ENCODE results near the gene RFXANK.
A peak's percentile ranks its signal among the peaks of the same experiment; 100 is the strongest.
"Not testable (repeated sequence)": the region's sequence is repeated elsewhere in the genome, so short reads cannot be mapped to it uniquely, and the experiment has no call there.

The RFXANK gene

DNA sequence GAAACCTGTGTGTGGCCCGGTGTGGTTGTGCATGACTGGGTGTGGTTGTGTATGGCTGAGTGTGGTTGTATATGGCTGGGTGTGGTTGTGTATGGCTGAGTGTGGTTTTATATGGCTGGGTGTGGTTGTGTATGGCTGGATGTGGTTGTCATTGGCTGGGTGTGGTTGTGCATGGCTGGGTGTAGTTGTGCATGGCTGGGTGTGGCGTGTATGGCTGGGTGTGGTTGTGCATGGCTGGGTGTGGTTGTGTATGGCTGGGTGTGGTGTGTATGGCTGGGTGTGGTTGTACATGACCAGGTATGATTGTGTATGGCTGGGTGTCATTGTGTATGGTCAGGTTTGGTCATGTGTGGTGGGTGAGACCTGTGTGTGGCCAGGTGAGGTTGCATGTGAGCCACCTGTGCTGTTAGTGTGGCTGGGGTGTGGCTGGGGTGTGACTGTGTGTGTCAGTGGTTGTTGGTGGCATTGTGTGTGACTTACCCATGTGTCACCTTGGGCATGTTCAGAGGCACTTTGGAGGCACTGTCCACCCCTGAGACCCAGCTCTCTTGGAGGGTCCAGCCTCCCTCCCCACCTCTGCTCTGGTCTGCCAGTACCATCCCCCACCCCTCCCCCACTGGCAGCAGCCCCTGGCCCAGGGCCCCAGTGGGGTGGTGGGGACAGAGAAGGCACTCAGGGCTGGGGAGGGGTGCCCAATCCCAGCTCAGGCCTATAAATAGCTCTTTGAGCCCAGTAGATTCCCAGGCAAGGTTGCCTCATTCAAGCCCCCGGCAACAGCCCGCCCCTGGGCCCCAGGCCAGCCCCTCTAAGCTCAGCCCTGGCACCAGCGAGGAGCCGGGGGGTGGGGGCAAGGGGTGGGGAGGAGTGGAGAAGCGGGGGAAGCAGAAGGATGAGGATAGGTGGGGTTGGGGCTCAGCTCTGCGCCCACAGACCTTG is 15.8 kb downstream of the RFXANK start:
- DNase-seq: no peak

DNA sequence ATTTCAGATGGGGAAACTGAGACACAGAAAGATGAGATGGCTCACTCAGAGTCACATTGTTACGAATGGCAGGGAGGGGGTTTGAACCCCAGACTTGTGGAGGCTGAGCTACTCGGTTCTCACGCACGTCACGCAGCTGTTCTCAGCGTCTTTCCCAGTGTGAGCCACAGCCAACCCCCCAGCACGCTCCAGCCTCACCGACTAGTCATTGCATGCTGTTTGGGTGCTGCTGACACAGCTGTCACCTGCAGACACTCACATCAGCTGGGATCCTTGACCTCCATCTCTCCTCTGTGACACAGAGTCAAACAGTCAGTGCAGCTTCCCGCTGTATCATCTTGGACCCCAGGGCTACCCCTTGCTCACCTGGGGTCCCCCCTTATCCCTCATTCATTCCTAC is 17.3 kb downstream of the RFXANK start:
- no peak for DNase-seq

GRCh38 chr19:19211499-19212420 is 19.7 kb downstream of the RFXANK start, which contains the start of gene NCAN:
TSS of gene NCAN (plus strand) at chr19:19211958. CDS start at chr19:19216954, 4,996 bp downstream.
- DNase-seq: no peak

DNA sequence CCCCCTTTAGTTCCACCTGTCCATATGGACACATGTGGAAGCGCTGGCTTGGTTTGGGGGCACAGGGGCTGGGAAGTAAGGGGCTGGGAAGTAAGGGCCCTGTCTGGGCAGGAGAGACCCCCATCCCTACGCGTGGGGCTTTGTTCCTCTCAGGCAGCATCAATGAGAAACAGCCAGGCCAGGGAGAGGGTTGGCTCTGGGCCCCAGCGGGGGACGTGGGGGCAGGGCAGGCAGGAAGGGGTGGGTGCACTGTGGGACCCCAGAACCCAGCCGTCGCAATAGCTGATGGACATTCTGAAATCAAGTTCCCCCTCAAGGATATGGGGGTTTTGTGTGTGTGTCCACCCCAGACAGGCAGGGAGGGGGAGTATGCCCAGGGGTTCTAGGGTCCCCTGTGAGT is 20.9 kb downstream of the RFXANK start:
- no peak for DNase-seq

DNA sequence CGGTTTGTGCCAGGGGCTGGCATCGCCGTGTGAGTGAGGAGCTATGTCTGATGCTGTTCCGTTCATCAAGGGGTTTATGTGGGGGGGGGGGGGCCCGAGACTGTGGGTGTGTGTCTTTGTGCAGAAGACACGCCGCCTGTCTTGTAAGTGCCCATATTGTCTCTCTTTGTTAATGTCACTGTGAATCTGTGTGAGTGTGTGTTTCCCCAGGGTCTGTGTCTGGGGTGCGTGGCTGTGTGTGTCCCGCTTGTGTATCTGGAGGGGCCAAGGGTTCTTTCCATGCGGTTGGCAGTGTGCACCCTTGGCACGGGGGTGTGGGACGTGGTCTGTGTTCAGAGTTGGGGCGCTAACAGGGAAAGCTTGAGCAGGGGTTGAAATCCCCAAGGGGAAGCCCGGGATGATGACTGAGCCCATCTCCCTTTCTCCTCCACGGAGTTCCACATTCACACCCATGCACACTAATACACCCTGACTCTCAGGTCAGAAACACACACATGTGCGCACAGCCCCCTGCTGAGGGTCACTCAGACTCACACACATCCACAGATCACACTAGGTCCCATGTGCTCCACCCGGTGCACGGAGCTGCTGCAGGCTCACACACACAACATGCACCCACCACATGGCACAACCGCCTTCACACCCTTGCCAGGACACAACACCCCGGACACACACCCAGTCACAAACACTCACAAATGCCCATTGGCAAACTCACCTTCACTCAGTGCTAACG is 21.5 kb downstream of the RFXANK start:
- no peak for DNase-seq

DNA sequence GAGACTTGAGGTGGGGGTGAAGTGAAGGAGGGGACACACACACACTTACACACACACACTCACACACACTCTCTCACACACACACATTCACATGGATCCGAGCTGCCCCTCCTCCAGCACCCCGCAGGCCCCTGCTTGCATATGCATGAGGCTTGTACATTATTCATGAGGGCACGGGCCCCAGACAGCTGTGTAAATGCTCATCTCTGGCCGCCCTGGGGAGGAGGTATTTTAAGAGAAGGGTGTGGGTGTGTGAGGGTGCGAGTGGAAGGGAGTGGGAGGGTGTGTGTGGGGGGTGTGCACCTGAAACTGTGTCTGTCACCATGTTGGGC is 22.1 kb downstream of the RFXANK start:
- DNase-seq: no peak

DNA sequence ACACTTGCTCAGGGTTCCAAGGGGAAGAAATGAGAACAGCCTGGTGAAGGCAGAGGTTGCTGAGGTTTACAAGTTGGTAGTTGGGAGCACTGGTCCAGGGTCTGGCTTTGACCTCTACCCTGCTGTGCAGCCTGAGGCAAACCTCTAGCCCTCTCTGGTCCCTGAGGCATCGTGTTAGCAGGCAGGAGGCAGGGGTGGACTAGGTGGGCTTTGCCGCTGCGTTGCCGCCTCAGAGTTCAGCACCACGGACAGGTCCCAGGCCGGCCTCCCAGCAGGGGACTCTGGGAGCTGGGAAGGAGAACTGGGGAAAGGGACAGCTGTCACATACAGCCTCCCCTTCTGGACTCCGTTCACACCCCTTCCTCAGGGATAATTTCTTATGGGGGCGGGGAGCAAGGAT is 22.8 kb downstream of the RFXANK start:
- DNase-seq: no peak

DNA sequence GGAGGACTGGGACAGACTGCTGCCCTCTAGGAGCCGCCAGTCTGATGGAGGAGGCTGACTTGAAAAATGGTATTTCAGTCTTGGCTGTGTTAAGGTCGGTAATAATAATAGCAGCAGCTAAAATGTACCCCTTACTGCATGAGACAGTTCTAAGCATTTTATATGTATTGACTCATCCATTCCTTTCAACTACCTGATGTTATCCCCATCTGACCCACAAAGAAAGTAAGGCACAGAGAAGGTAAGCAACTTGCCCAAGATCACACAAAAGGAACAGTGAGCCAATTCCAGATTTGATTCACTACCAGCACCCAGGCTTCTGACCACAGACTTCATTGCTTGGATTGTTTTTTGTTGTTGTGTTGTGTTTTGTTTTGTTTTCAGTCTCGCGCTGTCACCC is 23.7 kb downstream of the RFXANK start:
- no peak for DNase-seq

GRCh38 chr19:19217099-19217498 is 25.0 kb downstream of the RFXANK start:
- no peak for DNase-seq

- DNase-seq: no peak
These were observed 26.9 kb downstream of the RFXANK start for GRCh38 chr19:19218911-19219310.

DNA sequence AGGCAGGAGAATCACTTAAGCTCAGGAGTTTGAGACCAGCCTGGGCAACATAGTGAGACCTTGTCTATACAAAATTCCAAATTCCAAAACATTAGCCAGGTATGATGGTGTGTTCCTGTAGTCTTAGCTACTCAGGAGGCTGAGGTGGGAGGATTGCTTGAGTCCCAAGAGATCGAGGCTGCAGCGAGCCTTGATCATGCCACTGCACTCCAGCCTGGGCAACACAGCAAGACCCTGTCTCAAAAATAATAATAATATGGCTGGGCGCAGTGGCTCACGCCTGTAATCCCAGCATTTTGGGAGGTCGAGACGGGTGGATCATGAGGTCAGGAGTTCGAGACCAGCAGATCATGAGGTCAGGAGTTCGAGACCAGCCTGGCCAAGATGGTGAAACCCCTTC is 28.9 kb downstream of the RFXANK start:
- not testable (repeated sequence) for DNase-seq

- no peak for DNase-seq
These were observed 31.0 kb downstream of the RFXANK start for GRCh38 chr19:19223060-19223459.

DNA sequence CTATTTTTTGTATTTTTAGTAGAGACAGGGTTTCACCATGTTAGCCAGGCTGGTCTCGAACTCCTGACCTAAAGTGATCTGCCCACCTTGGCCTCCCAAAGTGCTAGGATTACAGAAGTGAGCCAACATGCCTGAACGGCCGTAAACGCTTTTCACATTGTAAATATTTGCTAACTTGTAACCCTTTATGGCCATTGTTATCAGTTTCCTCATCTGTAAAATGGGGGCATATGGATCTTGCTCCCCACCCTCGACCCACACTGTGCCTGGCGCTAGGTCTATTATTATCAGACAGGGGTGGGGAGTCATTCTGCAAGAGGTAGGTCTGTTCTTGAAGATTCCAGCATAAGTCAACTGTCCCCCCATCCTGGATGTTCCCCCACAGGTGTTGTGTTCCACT is 31.6 kb downstream of the RFXANK start:
- DNase-seq: no peak

GRCh38 chr19:19224150-19224851 is 32.2 kb downstream of the RFXANK start:
- no peak for DNase-seq

DNA sequence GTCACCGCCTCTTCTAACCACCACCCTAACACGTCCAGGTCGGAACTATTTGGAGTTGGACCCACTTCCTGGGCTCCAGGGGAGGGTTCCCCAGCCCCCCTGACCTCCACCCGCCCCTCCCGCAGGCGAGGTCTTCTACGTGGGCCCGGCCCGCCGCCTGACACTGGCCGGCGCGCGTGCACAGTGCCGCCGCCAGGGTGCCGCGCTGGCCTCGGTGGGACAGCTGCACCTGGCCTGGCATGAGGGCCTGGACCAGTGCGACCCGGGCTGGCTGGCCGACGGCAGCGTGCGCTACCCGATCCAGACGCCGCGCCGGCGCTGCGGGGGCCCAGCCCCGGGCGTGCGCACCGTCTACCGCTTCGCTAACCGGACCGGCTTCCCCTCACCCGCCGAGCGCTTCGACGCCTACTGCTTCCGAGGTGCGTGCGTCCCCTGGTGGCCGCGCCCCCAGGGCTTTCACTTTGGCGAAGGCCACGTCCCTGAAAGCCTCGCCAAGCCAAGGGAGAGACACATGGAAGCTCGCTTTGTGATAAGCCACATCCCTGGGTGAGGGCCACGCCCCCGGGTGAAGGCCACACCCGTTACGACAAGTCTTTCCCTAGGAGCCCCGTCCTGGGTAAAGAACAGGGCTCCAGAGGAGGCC is 32.9 kb downstream of the RFXANK start:
- DNase-seq: peak; percentile 69

DNA sequence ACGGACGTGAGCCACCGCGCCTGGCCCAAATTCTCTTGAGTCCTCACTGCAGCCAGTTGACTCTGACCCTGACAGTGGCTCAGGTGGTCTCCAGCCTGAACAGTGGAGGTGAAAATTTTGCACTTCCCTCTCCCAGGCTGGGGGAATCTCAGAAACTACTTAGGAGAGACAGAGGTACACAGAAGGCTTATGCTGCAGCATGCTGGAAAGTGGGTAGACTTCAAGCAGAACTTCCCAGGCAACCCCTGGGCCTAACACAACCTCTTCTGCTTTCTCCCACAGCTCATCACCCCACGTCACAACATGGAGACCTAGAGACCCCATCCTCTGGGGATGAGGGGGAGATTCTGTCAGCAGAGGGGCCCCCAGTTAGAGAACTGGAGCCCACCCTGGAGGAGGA is 34.1 kb downstream of the RFXANK start:
- no peak for DNase-seq

DNA sequence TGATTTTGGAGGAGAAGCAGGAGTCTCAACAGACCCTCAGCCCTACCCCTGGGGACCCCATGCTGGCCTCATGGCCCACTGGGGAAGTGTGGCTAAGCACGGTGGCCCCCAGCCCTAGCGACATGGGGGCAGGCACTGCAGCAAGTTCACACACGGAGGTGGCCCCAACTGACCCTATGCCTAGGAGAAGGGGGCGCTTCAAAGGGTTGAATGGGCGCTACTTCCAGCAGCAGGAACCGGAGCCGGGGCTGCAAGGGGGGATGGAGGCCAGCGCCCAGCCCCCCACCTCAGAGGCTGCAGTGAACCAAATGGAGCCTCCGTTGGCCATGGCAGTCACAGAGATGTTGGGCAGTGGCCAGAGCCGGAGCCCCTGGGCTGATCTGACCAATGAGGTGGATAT is 34.6 kb downstream of the RFXANK start:
- no peak for DNase-seq

GRCh38 chr19:19227217-19227616 is 35.2 kb downstream of the RFXANK start:
- DNase-seq: no peak

DNA sequence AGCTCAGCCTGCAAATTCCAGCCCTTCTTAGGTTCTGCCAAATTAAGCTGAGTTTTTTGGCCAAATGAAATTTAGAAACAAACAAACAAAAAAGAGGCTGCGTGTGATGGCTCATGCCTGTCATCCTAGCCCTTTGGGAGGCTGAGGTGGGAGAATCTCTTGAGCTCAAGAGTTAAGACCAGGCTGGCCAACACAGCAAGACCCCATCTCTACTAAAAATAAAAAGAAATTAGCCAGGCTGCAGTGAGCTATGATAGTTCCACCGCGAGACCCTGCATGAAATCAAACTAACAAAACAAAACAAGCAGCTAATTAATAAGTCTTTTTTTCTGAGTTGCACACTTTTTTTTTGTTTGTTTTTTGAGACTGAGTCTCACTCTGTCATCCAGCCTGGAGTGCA is 37.6 kb downstream of the RFXANK start:
- no peak for DNase-seq

- DNase-seq: no peak
These were observed 38.9 kb downstream of the RFXANK start for GRCh38 chr19:19230999-19231398.

DNA sequence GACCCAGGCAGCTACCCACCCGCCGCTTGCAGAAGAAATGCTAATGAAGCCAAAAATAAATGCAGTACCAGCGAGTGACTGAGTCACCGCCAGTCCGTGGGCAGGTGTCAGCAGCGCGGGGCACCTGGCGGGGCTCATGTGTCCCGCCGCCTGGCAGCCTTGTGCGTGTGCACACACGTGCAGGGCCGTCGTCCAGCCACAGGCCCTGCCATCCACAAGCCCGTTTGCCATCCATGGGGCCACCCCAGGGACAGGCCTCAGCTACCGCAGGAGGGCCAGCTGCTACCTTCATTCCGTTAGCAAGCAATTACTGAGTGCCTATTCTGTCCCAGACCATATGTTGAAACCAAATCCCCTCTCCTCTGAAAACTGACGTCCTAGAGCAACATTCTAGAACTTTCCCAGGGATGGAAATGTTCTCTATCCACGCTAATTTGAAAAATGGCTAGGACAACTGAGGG is 40.2 kb downstream of the RFXANK start:
- DNase-seq: no peak

Data from activated effector memory CD4-positive, alpha-beta T cell treated with Interleukin-2 at 50 U/mL for 16 hours (primary cell).